ENCODE results near the gene OSBPL5.
"Not testable (repeated sequence)": the region's sequence is repeated elsewhere in the genome, so short reads cannot be mapped to it uniquely, and the experiment has no call there.

OSBPL5 gene

GRCh38 chr11:3181725-3182461, 16.8 kb upstream of the OSBPL5 start:
- DNase-seq = no peak

- no peak for DNase-seq
These were observed 15.8 kb upstream of the OSBPL5 start for GRCh38 chr11:3180869-3181268.

GRCh38 chr11:3178349-3178748, 13.2 kb upstream of the OSBPL5 start:
- DNase-seq = no peak

GRCh38 chr11:3177931-3178330, 12.8 kb upstream of the OSBPL5 start:
- DNase-seq = no peak

GRCh38 chr11:3176487-3176886, 11.4 kb upstream of the OSBPL5 start:
- DNase-seq = no peak

- no peak for DNase-seq
These were observed 10.1 kb upstream of the OSBPL5 start for GRCh38 chr11:3175194-3175593.

GRCh38 chr11:3174387-3174786, 9.3 kb upstream of the OSBPL5 start:
- DNase-seq = no peak

- no peak for DNase-seq
These were observed 8.7 kb upstream of the OSBPL5 start for GRCh38 chr11:3173795-3174194.

GRCh38 chr11:3171931-3172560, 6.9 kb upstream of the OSBPL5 start:
- no peak for DNase-seq

- no peak for DNase-seq
These were observed 5.9 kb upstream of the OSBPL5 start for GRCh38 chr11:3170756-3171650.

GRCh38 chr11:3170044-3170755, 5.1 kb upstream of the OSBPL5 start:
- DNase-seq = no peak

- DNase-seq = peak; percentile 70
These were observed 4.3 kb upstream of the OSBPL5 start for GRCh38 chr11:3169255-3170043.

- DNase-seq = not testable (repeated sequence)
These were observed 3.7 kb upstream of the OSBPL5 start for GRCh38 chr11:3168742-3169254.

- DNase-seq = no peak
These were observed 2.3 kb upstream of the OSBPL5 start for GRCh38 chr11:3167143-3168119.

- no peak for DNase-seq
These were observed 1.4 kb upstream of the OSBPL5 start for GRCh38 chr11:3166268-3167142.

GRCh38 chr11:3165916-3166267, 782 bp upstream of the OSBPL5 start:
- no peak for DNase-seq

GRCh38 chr11:3164552-3165151, 458 bp downstream of the OSBPL5 start:
- no peak for DNase-seq

- no peak for DNase-seq
These were observed 965 bp downstream of the OSBPL5 start for GRCh38 chr11:3164138-3164551.

Data from right forelimb (tissue), 1 donor.